D341Med (cell line): Measurements from ENCODE around the gene PRR5.
"Not testable (repeated sequence)": the region's sequence is repeated elsewhere in the genome, so short reads cannot be mapped to it uniquely, and the experiment has no call there.

Source experiments
- DNase-seq: peaks from one replicate; pipeline ENCODE4 v3.0.0; 2012; ENCODE audit warnings: low spot score

PRR5 gene

DNA sequence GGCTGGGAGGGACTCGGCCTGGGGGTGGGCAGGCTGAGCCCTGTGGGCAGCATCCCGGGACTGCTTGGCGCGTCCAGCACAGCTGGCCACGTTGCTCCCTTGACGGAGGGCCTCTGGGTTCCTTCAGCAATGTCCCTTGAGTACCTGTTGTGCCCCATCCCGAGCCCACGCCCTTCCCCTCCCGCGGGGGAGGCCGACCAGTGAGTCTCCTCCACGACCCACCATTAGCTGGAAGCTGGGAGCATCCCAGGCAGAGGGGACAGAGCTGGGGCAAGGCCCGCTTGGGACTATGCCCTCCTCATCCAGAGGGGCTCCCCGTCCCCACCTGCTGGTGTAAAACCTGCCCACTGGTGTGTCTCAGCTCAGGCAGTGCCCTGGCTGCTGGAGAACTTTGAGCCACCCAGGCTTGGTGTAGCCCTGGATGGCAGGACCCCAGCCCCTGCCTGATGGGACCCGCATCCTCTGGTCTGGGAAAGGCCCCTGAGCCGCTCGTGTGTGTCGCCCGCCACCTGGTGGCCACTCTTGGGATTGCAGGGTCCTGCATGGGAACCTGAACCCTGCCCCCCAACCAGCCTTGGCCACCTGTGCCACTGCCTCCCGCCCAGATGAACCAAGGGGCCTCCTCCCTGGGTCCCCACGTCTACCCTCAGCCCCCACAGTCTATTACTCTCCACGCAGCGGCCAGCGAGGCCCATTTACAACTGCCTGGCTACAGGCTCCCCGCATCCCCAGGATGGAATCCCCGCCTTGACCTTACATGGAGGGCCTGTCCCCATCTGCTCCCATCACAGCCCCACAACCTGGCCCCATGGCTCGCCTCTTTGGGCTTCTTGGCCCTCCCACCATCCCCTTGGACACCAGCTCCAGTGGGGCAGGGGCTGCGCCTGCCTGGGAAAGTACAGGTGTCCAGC, 33.8 kb downstream of the PRR5 start:
- DNase-seq, result peak; percentile 91

DNA sequence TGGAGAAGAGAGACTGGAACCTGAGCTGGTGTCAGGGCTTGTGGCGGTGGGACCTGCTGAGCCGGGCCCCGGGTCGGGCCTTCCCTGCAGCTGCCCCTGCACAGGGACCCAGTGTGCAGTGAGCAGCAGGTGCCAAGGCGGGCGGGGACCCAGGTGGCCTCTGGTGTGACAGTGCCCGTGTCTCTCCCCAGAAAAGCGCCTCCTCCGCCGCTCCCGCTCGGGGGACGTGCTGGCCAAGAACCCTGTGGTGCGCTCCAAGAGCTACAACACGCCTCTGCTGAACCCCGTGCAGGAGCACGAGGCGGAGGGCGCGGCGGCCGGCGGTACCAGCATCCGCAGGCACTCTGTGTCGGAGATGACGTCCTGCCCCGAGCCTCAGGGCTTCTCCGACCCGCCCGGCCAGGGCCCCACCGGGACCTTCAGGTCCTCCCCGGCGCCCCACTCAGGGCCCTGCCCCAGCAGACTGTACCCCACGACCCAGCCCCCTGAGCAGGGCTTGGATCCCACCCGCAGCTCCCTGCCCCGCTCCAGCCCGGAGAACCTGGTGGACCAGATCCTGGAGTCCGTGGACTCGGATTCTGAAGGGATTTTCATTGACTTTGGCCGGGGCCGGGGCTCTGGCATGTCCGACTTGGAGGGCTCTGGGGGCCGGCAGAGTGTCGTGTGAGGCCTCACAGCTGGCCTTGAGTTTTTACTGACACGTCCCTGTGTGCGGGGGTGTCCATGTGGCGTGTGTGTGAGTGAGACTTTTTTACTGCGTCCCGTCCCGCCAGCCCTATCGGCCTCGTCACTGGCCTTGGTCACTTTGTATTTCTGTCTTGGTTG, 34.8 kb downstream of the PRR5 start:
- no peak for DNase-seq

DNA sequence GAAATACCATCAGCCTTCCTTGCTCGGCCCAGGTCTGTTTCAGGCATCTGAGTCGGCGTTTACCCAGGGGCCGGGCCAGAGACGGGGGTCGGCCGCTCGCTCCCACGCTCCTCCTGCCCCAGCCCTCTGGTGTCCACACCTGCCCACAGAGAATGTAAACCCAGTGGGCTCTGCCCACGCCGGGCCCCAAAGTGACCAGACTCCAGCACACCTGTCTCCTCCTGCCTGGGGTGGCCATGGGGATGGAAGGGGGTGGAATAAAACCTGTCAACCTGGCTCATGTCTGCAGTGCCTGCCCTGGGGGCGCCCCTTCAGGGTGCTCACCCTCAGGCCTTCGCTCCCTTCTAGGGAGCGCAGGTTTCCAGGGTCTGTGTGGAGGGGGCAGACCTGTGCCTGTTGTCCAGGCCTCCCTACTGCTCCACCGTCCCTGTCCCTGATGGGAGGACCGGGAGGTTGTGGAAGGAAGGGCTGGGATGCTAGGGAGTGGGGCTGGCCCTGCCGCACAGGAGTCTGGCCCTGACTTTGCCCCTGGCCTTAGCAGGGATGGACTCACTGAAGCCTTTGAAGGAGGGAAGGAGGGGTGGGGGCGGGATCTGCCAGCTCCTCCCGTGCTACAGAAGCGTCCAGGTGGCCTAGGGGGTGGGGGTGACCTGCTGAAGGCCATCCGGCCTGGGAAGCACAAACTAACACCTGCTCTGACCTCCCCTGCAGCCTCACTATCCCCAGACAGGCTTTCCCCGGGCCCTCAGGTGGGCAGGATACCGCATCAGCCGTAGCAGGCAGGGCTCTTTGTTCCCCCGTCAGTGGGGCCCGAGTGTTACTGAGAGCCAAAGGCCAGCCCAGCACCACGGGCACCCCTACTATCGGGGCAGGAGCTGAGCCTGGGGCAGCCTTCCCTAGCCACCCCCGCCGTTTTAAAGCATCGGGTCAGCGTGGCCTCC, 35.7 kb downstream of the PRR5 start:
- no peak for DNase-seq

DNA sequence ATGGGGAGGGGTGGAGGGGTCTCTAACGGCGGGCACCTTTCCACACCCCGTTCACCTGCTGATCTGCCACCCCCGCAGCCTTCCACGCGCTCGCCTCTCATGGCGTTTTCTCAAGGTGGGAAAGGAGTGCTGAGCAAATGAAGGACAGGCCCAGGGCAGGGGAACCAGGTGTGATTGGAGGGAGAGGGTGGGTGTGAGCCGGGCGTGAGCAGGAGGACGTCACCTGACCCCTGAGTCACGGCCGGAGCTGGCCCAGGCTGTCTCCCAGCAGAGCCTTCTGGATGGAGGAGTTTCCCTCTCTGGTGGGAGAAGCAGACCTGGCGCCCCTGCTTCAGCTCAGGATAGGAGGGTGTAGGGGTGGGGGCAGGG, 36.3 kb downstream of the PRR5 start:
- no peak for DNase-seq

DNA sequence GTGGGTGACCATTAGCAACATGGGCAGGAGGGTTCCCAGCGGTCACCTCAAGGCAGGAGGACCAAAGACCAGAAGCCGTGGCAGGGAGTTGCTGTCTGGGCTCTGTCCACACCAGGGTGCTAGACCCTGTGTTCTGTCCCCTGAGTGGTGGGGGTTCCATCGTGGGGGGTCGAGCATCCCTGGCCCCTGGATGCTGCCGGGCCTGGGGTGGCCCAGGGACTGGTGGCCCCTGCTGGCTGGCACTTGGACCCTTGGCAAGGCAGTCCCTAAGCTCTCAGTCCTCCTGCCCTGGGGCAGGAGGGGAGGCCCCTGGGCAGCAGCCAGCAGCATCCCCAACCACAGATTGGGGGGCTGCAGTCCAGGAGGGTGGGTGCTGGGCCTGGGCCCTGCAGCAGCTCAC, 37.0 kb downstream of the PRR5 start:
- no peak for DNase-seq

DNA sequence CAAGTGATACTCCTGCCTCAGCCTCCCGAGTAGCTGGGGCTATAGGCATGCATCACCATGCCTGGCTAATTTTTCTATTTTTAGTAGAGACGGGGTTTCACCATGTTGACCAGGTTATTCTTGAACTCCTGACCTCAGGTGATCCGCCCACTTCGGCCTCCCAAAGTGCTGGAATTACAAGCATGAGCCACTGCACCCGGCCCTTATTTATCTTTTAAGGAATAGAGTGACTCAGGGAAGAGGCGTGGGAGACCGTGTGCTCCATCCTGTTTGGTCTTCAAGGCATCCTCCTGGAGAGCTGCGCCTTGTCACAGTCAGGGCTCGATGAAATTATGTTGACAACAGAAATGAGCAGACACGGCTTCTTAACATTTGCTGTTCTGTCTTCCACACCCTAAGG, 37.7 kb downstream of the PRR5 start:
- DNase-seq, result not testable (repeated sequence)

DNA sequence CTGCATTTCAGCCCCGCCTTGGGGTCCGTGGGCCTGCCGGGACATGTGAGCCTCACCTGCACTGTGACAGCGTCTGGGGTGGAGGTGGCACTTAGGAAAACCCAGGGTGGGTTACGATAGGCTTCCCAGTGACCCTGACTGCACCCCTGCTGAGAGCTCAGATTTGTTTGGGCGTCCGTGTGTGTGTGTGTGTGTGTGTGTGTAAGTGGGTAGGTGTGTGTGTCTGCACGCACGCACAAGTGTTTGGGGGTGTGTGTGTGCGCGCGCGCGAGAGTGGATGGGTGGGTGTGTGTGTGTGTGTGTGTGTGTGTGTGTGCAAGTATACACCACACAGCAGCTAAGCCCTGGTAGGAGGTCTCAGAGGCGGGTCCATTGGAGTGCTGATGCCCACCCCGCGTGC, 38.3 kb downstream of the PRR5 start:
- DNase-seq, result no peak

DNA sequence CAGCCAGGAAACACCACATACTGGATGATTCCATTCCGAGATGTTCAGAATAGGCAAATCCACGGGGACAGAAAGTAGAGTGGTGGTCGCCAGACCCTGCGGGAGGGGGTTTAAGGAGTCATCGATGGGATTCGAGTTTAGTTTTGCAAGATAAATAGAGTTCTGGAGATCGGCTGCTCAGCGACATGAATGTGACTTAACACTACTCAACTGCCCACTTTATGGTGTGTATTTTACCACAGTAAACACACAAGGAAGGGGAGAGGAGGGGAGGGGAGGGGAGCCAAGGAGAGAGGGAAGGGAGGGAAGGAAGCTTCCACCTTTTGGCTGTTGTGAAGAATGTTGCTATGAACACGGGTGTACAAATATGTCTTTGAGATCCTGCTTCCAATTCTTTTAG, 39.9 kb downstream of the PRR5 start:
- DNase-seq, result no peak

DNA sequence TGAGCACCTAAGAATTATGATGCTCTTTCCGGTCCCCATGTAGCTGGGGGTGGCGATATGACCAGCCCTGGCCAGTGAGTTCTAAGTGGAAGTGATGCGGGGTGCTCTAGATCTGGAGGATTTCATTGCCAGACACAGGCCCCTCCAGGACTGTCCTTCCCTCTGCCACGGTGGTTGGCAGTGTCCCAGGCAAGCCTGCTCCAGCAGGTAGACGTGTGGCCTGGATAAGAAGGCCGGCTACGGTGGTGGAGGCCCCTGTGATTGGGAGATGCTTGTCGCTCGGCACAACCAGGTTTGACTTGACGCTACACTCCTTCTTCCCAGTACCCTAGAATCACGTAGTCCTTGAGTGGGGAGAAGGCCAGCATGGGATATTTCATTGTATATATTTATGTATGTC, 41.2 kb downstream of the PRR5 start:
- no peak for DNase-seq

DNA sequence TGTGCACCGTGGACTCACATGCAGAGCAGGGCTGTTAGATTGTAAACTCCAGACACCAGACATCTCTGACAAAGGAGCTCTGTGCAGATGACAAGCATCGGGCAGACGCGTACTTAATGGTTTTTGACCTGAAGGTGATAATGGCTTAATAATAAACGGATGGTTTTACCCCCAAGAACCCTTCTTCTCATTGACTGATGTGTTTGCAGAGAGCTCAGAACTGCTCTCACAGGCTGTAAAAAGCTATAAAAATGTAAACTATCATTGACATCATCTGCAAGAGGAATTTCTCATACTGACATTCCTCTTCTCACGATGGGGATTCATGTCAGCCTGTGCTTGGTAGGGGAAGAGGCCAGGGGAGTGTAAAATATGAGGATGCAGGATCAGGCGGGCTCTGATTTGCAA, 41.8 kb downstream of the PRR5 start:
- DNase-seq, result no peak

DNA sequence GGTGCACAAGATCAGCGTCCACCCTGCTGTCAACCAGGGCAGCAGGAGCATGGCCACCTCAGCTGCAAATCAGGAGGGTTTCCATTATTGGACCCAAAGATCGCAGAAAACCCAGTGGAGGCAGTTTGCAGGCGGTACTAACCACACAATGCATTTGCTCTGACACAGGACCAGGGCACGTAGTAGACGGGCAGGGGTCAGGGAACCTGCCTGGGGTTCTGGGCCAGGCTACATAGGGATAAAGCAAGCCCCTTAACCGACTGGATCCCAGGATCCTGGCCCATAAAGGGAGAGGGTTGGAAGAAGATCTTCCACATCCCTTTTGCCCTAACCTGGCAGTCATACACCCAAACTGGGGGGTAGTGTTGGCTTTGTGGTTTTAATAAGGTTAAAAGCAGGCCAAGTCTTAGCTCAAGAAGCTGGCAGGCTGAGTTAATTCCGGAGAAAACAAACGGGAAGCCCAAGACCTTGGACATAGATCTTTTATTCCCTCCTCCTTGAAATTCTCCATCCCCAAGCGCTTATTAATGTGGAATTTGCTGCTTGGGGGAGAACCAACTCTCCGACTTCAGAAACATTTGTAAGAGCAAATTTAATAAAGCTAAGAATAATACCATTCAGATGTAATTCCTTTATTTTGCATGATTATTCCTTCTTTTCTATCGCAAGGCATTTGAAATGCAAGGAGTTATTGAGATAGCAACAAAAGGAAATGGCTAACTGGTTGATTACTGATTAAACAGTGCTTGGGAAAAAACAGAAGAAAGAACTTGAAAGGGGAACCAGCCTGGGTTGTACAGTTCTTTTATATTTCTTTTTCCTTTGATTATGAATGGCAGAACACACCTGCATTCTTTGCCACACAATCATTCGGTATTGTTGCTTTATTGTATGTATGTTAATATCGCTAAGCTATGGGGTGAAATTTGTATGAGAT, 44.1 kb downstream of the PRR5 start:
- DNase-seq, result no peak

DNA sequence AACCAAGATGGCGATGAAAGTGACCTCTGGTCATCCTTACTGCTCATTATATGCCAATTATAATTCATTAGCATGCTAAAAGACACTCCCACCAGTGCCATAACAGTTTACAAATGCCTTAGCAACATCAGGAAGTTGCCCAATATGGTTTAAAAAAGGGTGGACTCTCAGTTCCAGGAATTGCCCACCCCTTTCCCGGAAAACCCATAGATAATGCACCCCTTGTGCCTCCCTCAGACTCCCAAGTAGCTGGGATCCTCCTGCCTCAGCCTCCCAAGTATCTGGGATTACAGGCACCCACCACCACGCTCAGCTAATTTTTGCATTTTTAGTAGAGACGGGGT, 45.8 kb downstream of the PRR5 start:
- not testable (repeated sequence) for DNase-seq

DNA sequence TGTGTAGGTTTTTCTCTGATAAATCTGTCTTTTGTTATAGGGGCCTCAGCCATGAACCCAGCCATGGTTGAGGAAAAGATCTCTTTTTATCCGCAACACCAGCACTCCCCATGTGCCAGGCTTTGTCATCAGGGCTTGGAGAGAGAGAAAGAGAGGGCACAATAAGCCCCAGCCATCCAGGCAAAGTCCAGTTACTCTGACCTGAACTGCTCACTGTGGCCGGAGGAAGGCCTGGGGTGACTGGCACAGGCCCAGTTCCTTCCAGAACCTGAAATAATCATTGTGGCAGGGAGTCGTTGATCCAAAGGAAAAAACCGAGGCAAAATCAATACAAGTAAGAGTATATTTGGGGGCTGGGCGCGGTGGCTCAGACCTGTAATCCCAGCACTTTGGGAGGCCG, 46.5 kb downstream of the PRR5 start:
- DNase-seq, result no peak

DNA sequence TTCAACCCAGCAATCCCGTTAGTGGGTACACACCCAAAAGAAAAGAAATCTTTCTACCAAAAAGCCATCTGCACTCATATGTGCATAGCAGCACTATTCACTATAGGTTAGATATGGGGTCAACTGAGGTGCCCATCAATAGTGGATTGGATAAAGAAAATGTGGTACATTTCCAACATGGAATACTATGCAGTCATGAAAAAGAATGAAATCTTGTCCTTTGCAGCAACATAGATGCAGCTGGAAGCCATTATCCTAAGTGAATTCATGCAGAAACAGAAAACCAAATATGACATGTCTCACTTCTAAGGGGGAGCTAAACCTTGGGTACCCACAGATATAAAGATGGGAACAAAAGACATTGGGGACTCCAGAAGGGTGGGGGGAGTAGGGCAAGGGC, 48.5 kb downstream of the PRR5 start:
- no peak for DNase-seq

DNA sequence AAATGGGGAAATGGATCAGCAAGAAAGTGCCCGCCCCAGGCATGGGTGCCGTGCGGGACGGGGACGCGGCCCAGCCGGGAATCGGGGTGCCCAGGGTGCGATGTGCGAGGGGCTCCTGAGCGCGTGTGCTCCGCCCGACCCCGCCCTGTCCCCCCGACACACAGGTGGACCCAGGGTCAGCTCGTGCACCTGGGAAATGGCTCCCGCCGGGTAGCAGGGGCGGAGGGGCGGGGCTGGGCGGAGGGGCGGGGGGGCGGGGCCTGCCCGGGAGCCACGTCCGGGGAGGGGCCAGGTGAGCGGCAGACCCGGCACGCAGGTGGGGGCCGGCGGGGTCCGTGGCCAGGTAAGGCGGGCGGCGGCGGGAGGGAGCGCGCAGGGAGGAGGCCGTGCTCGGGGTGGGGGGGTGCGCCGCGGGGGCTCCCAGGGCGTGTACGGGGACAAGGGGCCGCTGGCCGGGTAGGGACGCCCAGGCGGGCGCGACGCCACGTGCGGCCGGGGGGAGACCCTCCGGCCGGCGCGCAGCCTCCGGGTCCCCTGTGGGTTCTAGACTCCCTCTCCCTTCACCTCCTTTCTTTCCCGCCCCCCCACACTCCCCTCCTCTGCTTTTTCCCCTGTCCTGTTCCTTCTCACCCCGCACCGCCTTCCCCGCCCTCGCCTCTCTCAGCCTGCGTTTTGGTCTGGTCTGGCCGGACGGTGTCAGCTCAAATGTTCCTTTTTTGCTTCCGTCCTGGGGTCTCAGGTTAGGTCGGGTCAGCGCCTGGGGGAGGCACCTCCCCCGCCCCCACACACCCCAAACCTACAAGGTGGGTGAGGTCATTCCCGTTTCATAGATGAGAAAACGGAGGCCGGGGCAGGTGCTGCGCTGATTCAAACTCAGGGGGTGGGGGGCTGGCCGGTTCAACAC, 50.5 kb downstream of the PRR5 start, which contains the start of gene ARHGAP8:
Gene ARHGAP8 (plus strand): TSS at position 291 of the 904 bp plus-strand sequence. CDS start 33,953 bp downstream, outside the sequence.
- no peak for DNase-seq

DNA sequence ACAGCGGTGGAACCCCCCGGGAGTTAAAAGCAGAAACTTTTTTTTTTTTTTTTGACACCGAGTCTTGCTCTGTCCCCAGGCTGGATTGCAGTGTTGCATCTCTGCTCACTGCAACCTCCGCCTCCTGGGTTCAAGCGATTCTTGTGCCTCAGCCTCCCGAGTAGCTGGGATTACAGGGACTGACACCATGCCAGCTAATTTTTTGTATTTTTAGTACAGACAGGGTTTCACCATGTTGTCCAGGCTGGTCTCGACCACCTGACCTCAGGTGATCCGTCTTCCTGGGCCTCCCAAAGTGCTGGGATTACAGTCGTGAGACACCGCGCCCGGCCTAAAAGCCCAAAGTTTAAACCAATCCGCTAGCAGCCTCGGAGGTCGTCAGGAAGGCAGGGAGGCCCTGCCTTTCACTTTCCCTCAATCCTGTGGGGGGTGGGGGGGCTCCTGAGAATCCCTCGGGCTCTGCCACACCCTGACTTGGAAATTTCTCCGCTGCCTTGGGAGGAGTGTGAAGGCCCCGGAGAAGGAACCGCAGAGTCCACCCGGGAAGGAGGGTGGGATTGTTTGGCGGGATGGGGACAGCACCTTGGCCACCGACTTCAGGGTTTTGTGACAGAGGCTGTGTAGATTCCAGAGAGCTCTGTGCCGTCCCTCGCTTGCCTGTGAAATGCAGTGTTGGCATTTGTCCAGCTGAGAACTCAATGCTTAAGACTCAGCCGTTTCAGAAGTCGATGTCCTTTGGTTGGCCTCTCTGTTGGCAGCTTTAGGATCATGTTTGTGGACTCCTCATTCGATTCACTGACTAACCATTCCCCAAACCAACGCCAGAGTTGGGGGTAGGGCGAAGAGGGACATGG, 51.4 kb downstream of the PRR5 start:
- no peak for DNase-seq

DNA sequence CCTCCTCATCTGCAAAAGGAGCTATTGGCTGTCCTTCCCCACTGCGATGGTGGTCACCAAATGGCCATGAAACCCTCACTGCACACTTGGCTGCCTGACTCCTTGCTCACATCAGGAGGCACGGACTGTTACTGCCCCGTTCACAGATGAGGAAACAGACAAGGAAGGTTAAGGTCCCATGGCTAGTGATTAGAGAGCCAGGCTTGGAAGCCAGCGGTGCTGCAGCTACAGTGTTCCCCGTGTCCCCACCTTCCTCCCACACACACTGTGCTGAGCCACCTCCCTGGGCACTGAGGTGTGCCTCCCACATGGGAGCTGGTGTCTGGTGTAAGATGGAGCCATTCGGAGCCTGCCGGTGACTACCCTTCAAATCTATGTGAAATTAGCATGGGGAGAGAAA, 53.0 kb downstream of the PRR5 start:
- DNase-seq, result no peak

DNA sequence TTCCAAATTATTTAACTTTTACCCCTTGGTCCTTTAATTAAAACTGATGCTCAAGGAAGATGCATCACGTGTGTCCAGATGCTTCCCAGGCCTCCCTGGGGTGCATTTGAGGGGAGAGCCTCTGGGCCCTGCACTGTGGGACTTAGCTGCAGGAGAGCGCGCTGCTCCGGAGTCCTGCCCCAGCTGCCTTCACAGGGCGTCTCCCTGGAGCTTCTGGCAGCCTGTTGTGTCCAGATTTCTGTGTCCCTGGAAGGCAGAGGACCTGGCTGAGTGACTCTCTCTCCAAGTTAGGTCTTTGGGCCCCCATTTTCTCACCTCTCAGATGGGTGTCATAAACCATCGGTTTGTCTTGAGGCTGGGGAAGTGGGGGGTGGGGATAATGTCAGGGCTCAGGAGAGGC, 53.4 kb downstream of the PRR5 start:
- DNase-seq, result no peak

DNA sequence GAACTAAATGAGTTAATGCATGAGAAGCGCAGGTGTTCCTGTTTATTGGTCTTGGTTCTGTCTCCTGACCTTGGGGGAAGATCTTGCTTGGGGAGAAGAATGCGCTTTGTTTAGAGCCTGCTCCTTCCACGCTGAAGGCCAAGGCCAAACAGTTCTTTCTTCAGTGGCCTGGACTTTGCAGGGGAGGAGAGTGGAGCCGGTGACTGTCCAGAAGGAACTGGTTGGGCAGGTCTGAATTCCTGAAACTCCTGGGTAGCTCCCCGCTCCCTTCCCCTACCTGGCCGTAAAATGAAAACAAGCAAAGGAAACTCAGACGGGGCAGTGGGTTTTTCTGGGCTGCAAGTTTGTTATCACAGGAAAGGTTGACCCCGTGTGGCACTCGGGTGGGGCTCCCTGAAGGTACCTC, 54.0 kb downstream of the PRR5 start:
- DNase-seq, result no peak
